NB4 (cell line): Measurements from ENCODE around the gene JAM3.

Experiments
- CTCF ChIP-seq: IDR thresholded peaks from one replicate; pipeline ENCODE4 v1.5.1; 2012; ENCODE audit warnings: low read depth, low read length
- MYC ChIP-seq: IDR thresholded peaks from 2 replicates; pipeline ENCODE4 v1.6.1; 2011; ENCODE audit warnings: low read depth, low read length

- TF ChIP-seq CTCF, result no peak
- TF ChIP-seq MYC, result no peak
These were observed 28.2 kb upstream of the JAM3 start for GRCh38 chr11:134040386-134041302.
